K562 (cell line): ENCODE results near the gene ATP2A1. TPM values are rescaled to one million over a fixed set of nuclear protein-coding genes. Genes with fewer than 3 reads are reported as not detected.

ENCODE experiments used
- CCAR2 ChIP-seq: fragments of 200-400 bp; formaldehyde crosslinking; IDR thresholded peaks from 2 replicates; pipeline ENCODE4 v1.6.1; 2017; ENCODE audit warnings: mild to moderate bottlenecking, low read depth, low read length
- FOXM1 ChIP-seq, 2 experiments: fragments of 450-650 bp in 1 of 2; sonication (generic) in 1 of 2; formaldehyde crosslinking in 1 of 2; IDR thresholded peaks; 2 replicates each; pipeline versions ENCODE4 v1.6.1 to v1.9.0; 2017 to 2022; ENCODE audit warnings: low read depth in 2 of 2, mild to moderate bottlenecking in 2 of 2, missing genetic modification reagents in 1 of 2, moderate library complexity in 1 of 2
- GTF3C2 ChIP-seq: IDR thresholded peaks from 3 replicates; pipeline ENCODE4 v1.6.1; 2011; ENCODE audit warnings: borderline replicate concordance, mild to moderate bottlenecking, moderate library complexity; ENCODE audit not compliant: insufficient read length; ENCODE audit errors: extremely low read depth
- RAD21 ChIP-seq, 2 experiments: fragments of 250-450 bp in 1 of 2; fragments of 450-650 bp in 1 of 2; sonication (Bioruptor Pico) in 1 of 2; formaldehyde crosslinking in 1 of 2; IDR thresholded peaks in 1 of 2; conservative IDR thresholded peaks in 1 of 2; 2 replicates each; pipeline versions ENCODE4 v1.4.0 to v1.8.0; 2020 to 2022; ENCODE audit warnings: mild to moderate bottlenecking in 2 of 2, moderate library complexity in 1 of 2
- ZBTB49 ChIP-seq: sonication (generic); formaldehyde crosslinking; IDR thresholded peaks from 2 replicates; pipeline ENCODE4 v1.8.0; 2022; ENCODE audit warnings: missing genetic modification reagents, mild to moderate bottlenecking, borderline replicate concordance
- polyA plus RNA-seq, 8 experiments: library from polyadenylated mRNA; depleted of rRNA in 4 of 8; stranded (reverse) in 5 of 8; unstranded in 3 of 8; fragments of >200 nt; fragmentation: Nextera tagmentation in 2 of 8; fragmentation: Illumina TruSeq in 1 of 8; extraction: Ambion mirVana in 2 of 8; extraction: Trizol in 1 of 8; gene quantifications; 2 replicates each; pipeline versions ENCODE4 v1.2.1 to v1.2.3, GENCODE V29; 2011 to 2014; ENCODE audit warnings: inconsistent platforms in 1 of 8, missing spikeins in 1 of 8
- total RNA-seq, 7 experiments: library from RNA; depleted of rRNA in 6 of 7; stranded (reverse); fragments of >200 nt in 6 of 7; fragmentation: Illumina TruSeq in 2 of 7; extraction: Trizol in 2 of 7; gene quantifications; 2 replicates each; pipeline versions ENCODE4 v1.2.1 to v1.2.3, GENCODE V29; 2011 to 2021; ENCODE audit warnings: low replicate concordance in 1 of 7

Gene ATP2A1
- total and polyA plus RNA-seq, 9 of the 15 experiments (the other 6 are each of a cell fraction or from before 2014, with no cell fraction given): 0.25 to 2.6 (median 0.65) TPM

GRCh38 chr16:28872952-28873351 is 5.3 kb upstream of the ATP2A1 start (continued):
- TF ChIP-seq ZBTB49 (no peak), FOXM1 (IDR thresholded peaks at IDR 0.05; ENCODE audit: low read depth) (no peak), FOXM1 (CRISPR knock-in tag; IDR thresholded peaks at IDR 0.05; ENCODE audit: low read depth) (no peak), RAD21 (CRISPR knock-in tag; conservative IDR thresholded peaks at IDR 0.05 in 1 of 2, IDR thresholded peaks at IDR 0.05 in 1 of 2) (no peak), CCAR2 (no peak), GTF3C2 (no peak)
